Mesendoderm (in vitro differentiated cells): ENCODE data around the gene FRMD4B.

Experiments
- DNase-seq: peaks from one replicate; pipeline ENCODE4 v3.0.0; 2013
- H2AK5ac ChIP-seq: 2 replicates; pipeline ENCODE4 v1.6.1; 2013; ENCODE audit warnings: low read length, inconsistent platforms
- H2BK120ac ChIP-seq: 2 replicates; pipeline ENCODE4 v1.6.1; 2013; ENCODE audit warnings: low read depth, mild to moderate bottlenecking, low read length, moderate library complexity, mixed read lengths
- H2BK15ac ChIP-seq: replicated peaks from 2 replicates; pipeline ENCODE4 v1.6.1; 2013; ENCODE audit warnings: low read depth, mild to moderate bottlenecking, moderate library complexity
- H2BK5ac ChIP-seq: 2 replicates; pipeline ENCODE4 v1.6.1; 2013; ENCODE audit warnings: low read length, inconsistent platforms
- H3K18ac ChIP-seq: 2 replicates; pipeline ENCODE4 v1.6.1; 2013; ENCODE audit warnings: mild to moderate bottlenecking, low read length, mixed read lengths
- H3K23ac ChIP-seq: one replicate; pipeline ENCODE4 v1.6.1; 2013; ENCODE audit warnings: low read length
- H3K27ac ChIP-seq: 2 replicates; pipeline ENCODE4 v1.5.1; 2013; ENCODE audit warnings: low read depth, mild to moderate bottlenecking, inconsistent platforms, low read length, moderate library complexity
- H3K27me3 ChIP-seq: 2 replicates; pipeline ENCODE4 v1.6.1; 2013; ENCODE audit warnings: low read length, control low read depth, mild to moderate bottlenecking, inconsistent platforms; ENCODE audit not compliant: insufficient read depth, poor library complexity
- H3K36me3 ChIP-seq: 2 replicates; pipeline ENCODE4 v1.6.1; 2013; ENCODE audit warnings: low read length, inconsistent platforms; ENCODE audit not compliant: control insufficient read depth, insufficient read depth
- H3K4ac ChIP-seq: one replicate; pipeline ENCODE4 v1.6.1; 2013; ENCODE audit warnings: low read depth, mild to moderate bottlenecking, low read length, moderate library complexity
- H3K4me1 ChIP-seq: 2 replicates; pipeline ENCODE4 v1.6.1; 2013; ENCODE audit warnings: low read depth, low read length, inconsistent platforms; ENCODE audit not compliant: control insufficient read depth
- H3K4me2 ChIP-seq: 2 replicates; pipeline ENCODE4 v1.6.1; 2013; ENCODE audit warnings: low read length
- H3K4me3 ChIP-seq: 2 replicates; pipeline ENCODE4 v1.5.1; 2013; ENCODE audit warnings: mild to moderate bottlenecking, low read length
- H3K56ac ChIP-seq: one replicate; pipeline ENCODE4 v1.6.1; 2013; ENCODE audit warnings: low read length
- H3K79me1 ChIP-seq: 2 replicates; pipeline ENCODE4 v1.6.1; 2013; ENCODE audit warnings: low read length, inconsistent platforms
- H3K79me2 ChIP-seq: 2 replicates; pipeline ENCODE4 v1.6.1; 2013; ENCODE audit warnings: mild to moderate bottlenecking, low read length; ENCODE audit not compliant: control insufficient read depth, insufficient read depth
- H3K9ac ChIP-seq: 2 replicates; pipeline ENCODE4 v1.6.1; 2013; ENCODE audit warnings: low read length, inconsistent platforms
- H4K5ac ChIP-seq: one replicate; pipeline ENCODE4 v1.6.1; 2013; ENCODE audit warnings: low read length
- H4K8ac ChIP-seq: one replicate; pipeline ENCODE4 v1.6.1; 2013; ENCODE audit warnings: low read depth, mild to moderate bottlenecking, control low read depth, low read length, moderate library complexity
- WGBS: extraction: QIAGEN DNeasy Blood & Tissue Kit; methylation state at CpG from one replicate; pipeline ENCODE4 v1.1.7; 2013; ENCODE audit warnings: low lambda C conversion rate, missing lambda C conversion rate; ENCODE audit not compliant: insufficient coverage; ENCODE audit errors: extremely low coverage; 5-methylcytosine and 5-hydroxymethylcytosine counted together

FRMD4B gene

DNA sequence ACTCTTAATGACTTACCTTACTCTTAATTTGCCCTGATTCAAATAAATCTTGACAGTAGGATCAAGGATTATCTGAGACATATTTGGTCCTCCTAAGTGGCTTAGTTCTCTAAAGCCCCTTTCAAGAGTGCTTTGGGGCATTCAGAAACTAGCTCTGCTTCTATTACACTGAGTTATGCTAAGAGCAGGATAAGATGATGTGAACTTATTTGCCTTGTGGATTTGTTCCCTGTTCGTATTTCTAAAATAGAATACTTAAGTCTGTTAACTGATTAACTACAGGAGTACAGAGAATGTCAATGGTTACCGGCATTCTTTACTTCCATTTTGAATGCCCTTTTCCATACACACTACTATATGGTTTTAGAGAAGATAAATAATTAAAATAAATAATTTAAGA, 14.8 kb upstream of the FRMD4B start:
- H3K4me2 ChIP-seq = no peak overlapping the region
- no peak overlapping the region for H2BK15ac ChIP-seq
- no peak overlapping the region for H4K5ac ChIP-seq
- no peaks in the 10 kb centered on the region for H3K27me3 ChIP-seq
- H3K18ac ChIP-seq = no peak overlapping the region
- H3K79me2 ChIP-seq = no peaks in the 10 kb centered on the region
- no peak overlapping the region for H3K27ac ChIP-seq
- H3K36me3 ChIP-seq = no peaks in the 10 kb centered on the region
- no peak for DNase-seq
- no peak overlapping the region for H4K8ac ChIP-seq
- no peak overlapping the region for H3K9ac ChIP-seq
- H3K56ac ChIP-seq = no peak overlapping the region
- no peak overlapping the region for H3K4me3 ChIP-seq
- no peak overlapping the region for H3K4ac ChIP-seq
- no peak overlapping the region for H2BK120ac ChIP-seq
- no peak overlapping the region for H2AK5ac ChIP-seq
- H2BK5ac ChIP-seq = no peak overlapping the region
- H3K79me1 ChIP-seq = no peaks in the 10 kb centered on the region
- no peaks in the 10 kb centered on the region for H3K4me1 ChIP-seq
- WGBS = no CpG with 5 or more reads among the region's 2 CpGs
- no peak overlapping the region for H3K23ac ChIP-seq

GRCh38 chr3:69392850-69393249, 7.0 kb upstream of the FRMD4B start:
- Histone ChIP-seq H3K4me3 (no peak overlapping the region), H2BK5ac (no peak overlapping the region), H4K5ac (no peak overlapping the region), H3K18ac (no peak overlapping the region), H3K36me3 (no peaks in the 10 kb centered on the region), H3K4ac (no peak overlapping the region), H3K27ac (no peak overlapping the region), H2BK120ac (no peak overlapping the region), H3K9ac (no peak overlapping the region), H3K4me1 (no peaks in the 10 kb centered on the region), H3K79me1 (no peaks in the 10 kb centered on the region), H3K23ac (no peak overlapping the region), H3K56ac (no peak overlapping the region), H2AK5ac (no peak overlapping the region), H3K27me3 (no peaks in the 10 kb centered on the region), H4K8ac (no peak overlapping the region), H3K4me2 (no peak overlapping the region), H2BK15ac (no peak overlapping the region), H3K79me2 (no peaks in the 10 kb centered on the region)
- DNase-seq = no peak
- WGBS = no CpG with 5 or more reads among the region's 3 CpGs

DNA sequence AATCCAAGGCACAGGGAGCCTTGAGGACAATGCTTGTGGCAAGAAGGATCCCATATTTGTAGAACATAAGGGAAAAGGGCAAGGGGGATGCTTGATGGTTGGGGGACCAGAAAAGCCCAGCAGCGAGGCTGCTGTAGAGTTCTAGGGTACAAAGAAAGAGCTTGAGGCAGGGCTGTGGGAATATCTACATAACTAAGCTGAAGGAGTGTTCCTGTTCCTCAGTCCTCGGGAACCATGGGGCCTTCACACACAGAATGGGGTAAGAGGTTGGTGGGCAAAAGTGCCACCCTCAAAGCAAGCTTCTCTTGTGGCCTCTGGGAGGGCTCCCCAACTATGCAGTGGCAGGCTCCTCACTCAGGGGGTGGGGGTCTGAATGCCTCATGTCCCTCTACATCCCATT, 6.5 kb upstream of the FRMD4B start:
- Histone ChIP-seq H3K27ac (no peak overlapping the region), H3K56ac (no peak overlapping the region), H3K27me3 (no peaks in the 10 kb centered on the region), H4K5ac (no peak overlapping the region), H3K9ac (no peak overlapping the region), H3K4me2 (no peak overlapping the region), H3K23ac (no peak overlapping the region), H2BK120ac (no peak overlapping the region), H3K79me1 (no peaks in the 10 kb centered on the region), H3K18ac (no peak overlapping the region), H2BK5ac (no peak overlapping the region), H3K4me3 (no peak overlapping the region), H3K36me3 (no peaks in the 10 kb centered on the region), H2BK15ac (no peak overlapping the region), H2AK5ac (no peak overlapping the region), H3K79me2 (no peaks in the 10 kb centered on the region), H3K4ac (no peak overlapping the region), H4K8ac (no peak overlapping the region), H3K4me1 (no peaks in the 10 kb centered on the region)
- no CpG with 5 or more reads among the region's 2 CpGs for WGBS
- no peak for DNase-seq

DNA sequence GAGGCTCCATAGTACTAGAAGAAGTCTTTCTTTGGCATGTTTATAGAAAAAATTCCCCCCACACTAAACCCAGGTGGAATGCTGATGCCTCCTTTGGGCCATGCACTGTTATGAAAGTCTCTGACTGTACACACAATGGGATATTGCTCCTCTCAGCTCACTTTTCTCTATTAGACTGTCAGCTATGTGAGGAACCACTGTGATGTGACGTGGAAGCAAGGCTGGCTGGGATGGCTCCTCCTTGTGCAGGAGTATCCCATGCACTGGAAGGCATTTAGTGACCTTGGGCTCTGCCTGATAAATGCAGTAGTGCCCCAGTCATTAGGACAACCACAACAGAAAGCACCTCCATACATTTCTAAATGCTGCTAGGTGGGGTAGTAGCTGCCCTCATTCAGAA, 5.7 kb upstream of the FRMD4B start:
- Histone ChIP-seq H3K4ac (no peak overlapping the region), H3K56ac (no peak overlapping the region), H3K36me3 (no peaks in the 10 kb centered on the region), H3K27ac (no peak overlapping the region), H4K5ac (no peak overlapping the region), H3K23ac (no peak overlapping the region), H2AK5ac (no peak overlapping the region), H3K4me1 (no peaks in the 10 kb centered on the region), H2BK5ac (no peak overlapping the region), H3K18ac (no peak overlapping the region), H3K27me3 (peaks cover 2% of the 10 kb centered on the region), H3K79me1 (no peaks in the 10 kb centered on the region), H3K4me3 (no peak overlapping the region), H3K79me2 (no peaks in the 10 kb centered on the region), H2BK15ac (no peak overlapping the region), H3K4me2 (no peak overlapping the region), H2BK120ac (no peak overlapping the region), H4K8ac (no peak overlapping the region), H3K9ac (no peak overlapping the region)
- no peak for DNase-seq
- no CpG with 5 or more reads among the region's 1 CpG for WGBS

- Histone ChIP-seq H4K8ac (no peak overlapping the region), H2BK15ac (no peak overlapping the region), H3K4me1 (no peaks in the 10 kb centered on the region), H3K4ac (no peak overlapping the region), H3K23ac (no peak overlapping the region), H3K56ac (no peak overlapping the region), H3K18ac (no peak overlapping the region), H3K4me3 (no peak overlapping the region), H2BK5ac (no peak overlapping the region), H2BK120ac (no peak overlapping the region), H4K5ac (no peak overlapping the region), H3K4me2 (no peak overlapping the region), H3K79me2 (no peaks in the 10 kb centered on the region), H3K36me3 (no peaks in the 10 kb centered on the region), H3K9ac (no peak overlapping the region), H3K79me1 (no peaks in the 10 kb centered on the region), H3K27me3 (peaks cover 2% of the 10 kb centered on the region), H2AK5ac (no peak overlapping the region), H3K27ac (no peak overlapping the region)
- WGBS = no CpG with 5 or more reads among the region's 5 CpGs
- no peak for DNase-seq
These were observed 4.9 kb upstream of the FRMD4B start for GRCh38 chr3:69390771-69391170.

- Histone ChIP-seq H2BK120ac (no peak overlapping the region), H2BK5ac (no peak overlapping the region), H2AK5ac (no peak overlapping the region), H3K18ac (no peak overlapping the region), H3K27ac (no peak overlapping the region), H4K5ac (no peak overlapping the region), H3K4me3 (no peak overlapping the region), H3K56ac (no peak overlapping the region), H3K27me3 (peaks cover 9% of the 10 kb centered on the region), H2BK15ac (no peak overlapping the region), H3K23ac (no peak overlapping the region), H3K4me2 (no peak overlapping the region), H3K79me2 (no peaks in the 10 kb centered on the region), H4K8ac (no peak overlapping the region), H3K79me1 (no peaks in the 10 kb centered on the region), H3K4ac (no peak overlapping the region), H3K9ac (no peak overlapping the region), H3K36me3 (no peaks in the 10 kb centered on the region), H3K4me1 (no peaks in the 10 kb centered on the region)
- WGBS = no CpG with 5 or more reads among the region's 4 CpGs
- peak; percentile 75 for DNase-seq
These were observed 3.8 kb upstream of the FRMD4B start for GRCh38 chr3:69389520-69390248.
